Right lobe of liver (tissue), 4 donors: ENCODE measurements around the gene PPM1H.

Experiments
- CTCF ChIP-seq, 4 donors: fragments of 200-600 bp in 3 of 4; fragments of 450-650 bp in 1 of 4; IDR thresholded peaks; one replicate each; pipeline versions ENCODE4 v1.5.1 to v1.8.0; 2016 to 2022; ENCODE audit warnings: antibody characterized with exemption in 4 of 4, mild to moderate bottlenecking in 2 of 4
- POLR2A ChIP-seq: fragments of 450-650 bp; IDR thresholded peaks from one replicate; pipeline ENCODE4 v1.6.1; 2017; ENCODE audit warnings: antibody characterized with exemption, mild to moderate bottlenecking
- donor health status: DM: no; HTN: no; CAD: no.
- donor health status: DM: no; HTN: no; CAD: no.
- donor health status: DM: no; HTN: yes; CAD: no.

- TF ChIP-seq CTCF (IDR thresholded peaks at IDR 0.05) (no peak), POLR2A (no peak)
These were observed 24.3 kb downstream of the PPM1H start for GRCh38 chr12:62910549-62911169.
